Measurements from ENCODE around the gene TTC13.

TTC13 gene

GRCh38 chr1:230948903-230949302 lies 29.8 kb downstream of the TTC13 start:
- DNase-seq (ENCODE audit: low read depth in 2 of 2): no peak

GRCh38 chr1:230948301-230948700 lies 30.4 kb downstream of the TTC13 start:
- no peak for DNase-seq (ENCODE audit: low read depth in 2 of 2)

GRCh38 chr1:230943048-230943593 lies 35.5 kb downstream of the TTC13 start:
- DNase-seq (ENCODE audit: low read depth in 2 of 2): no peak

GRCh38 chr1:230940848-230941247 lies 37.8 kb downstream of the TTC13 start:
- DNase-seq (ENCODE audit: low read depth in 2 of 2): no peak

- DNase-seq (ENCODE audit: low read depth in 2 of 2): no peak
Observed at GRCh38 chr1:230939806-230940489, 38.7 kb downstream of the TTC13 start.

GRCh38 chr1:230938924-230939368 lies 39.7 kb downstream of the TTC13 start:
- DNase-seq (ENCODE audit: low read depth in 2 of 2): no peak

GRCh38 chr1:230937371-230937770 lies 41.3 kb downstream of the TTC13 start:
- DNase-seq (ENCODE audit: low read depth in 2 of 2): no peak

GRCh38 chr1:230936475-230936874 lies 42.2 kb downstream of the TTC13 start:
- DNase-seq (ENCODE audit: low read depth in 2 of 2): no peak

- DNase-seq (ENCODE audit: low read depth in 2 of 2): no peak
Observed at GRCh38 chr1:230935852-230936251, 42.8 kb downstream of the TTC13 start.

- no peak for DNase-seq (ENCODE audit: low read depth in 2 of 2)
Observed at GRCh38 chr1:230930986-230931385, 47.7 kb downstream of the TTC13 start.

GRCh38 chr1:230926182-230926581 lies 52.5 kb downstream of the TTC13 start:
- DNase-seq (ENCODE audit: low read depth in 2 of 2): no peak

GRCh38 chr1:230925608-230926007 lies 53.1 kb downstream of the TTC13 start:
- DNase-seq (ENCODE audit: low read depth in 2 of 2): no peak

- DNase-seq (ENCODE audit: low read depth in 2 of 2): no peak
Observed at GRCh38 chr1:230923176-230923575, 55.5 kb downstream of the TTC13 start.

GRCh38 chr1:230922620-230923019 lies 56.0 kb downstream of the TTC13 start:
- DNase-seq (ENCODE audit: low read depth in 2 of 2): no peak

GRCh38 chr1:230919207-230919606 lies 59.5 kb downstream of the TTC13 start:
- DNase-seq (ENCODE audit: low read depth in 2 of 2): no peak

GRCh38 chr1:230917284-230918135 lies 61.2 kb downstream of the TTC13 start:
- DNase-seq (ENCODE audit: low read depth in 2 of 2): peak; percentile 34 to 57

- no peak for DNase-seq (ENCODE audit: low read depth in 2 of 2)
Observed at GRCh38 chr1:230916587-230917283, 61.9 kb downstream of the TTC13 start.

- no peak for DNase-seq (ENCODE audit: low read depth in 2 of 2)
Observed at GRCh38 chr1:230915078-230915477, 63.6 kb downstream of the TTC13 start.

GRCh38 chr1:230913496-230913895 lies 65.2 kb downstream of the TTC13 start:
- no peak for DNase-seq (ENCODE audit: low read depth in 2 of 2)

- no peak for DNase-seq (ENCODE audit: low read depth in 2 of 2)
Observed at GRCh38 chr1:230910755-230911117, 67.9 kb downstream of the TTC13 start.

GRCh38 chr1:230909974-230910754 lies 68.5 kb downstream of the TTC13 start:
- no peak for DNase-seq (ENCODE audit: low read depth in 2 of 2)
